ENCODE data around the gene CRYBA1. TPM values are rescaled to one million over a fixed set of nuclear protein-coding genes. Genes with fewer than 3 reads are reported as not detected.
A peak's percentile ranks its signal among the peaks of the same experiment; 100 is the strongest.
"Not testable (repeated sequence)": the region's sequence is repeated elsewhere in the genome, so short reads cannot be mapped to it uniquely, and the experiment has no call there.

The CRYBA1 gene, protein sequence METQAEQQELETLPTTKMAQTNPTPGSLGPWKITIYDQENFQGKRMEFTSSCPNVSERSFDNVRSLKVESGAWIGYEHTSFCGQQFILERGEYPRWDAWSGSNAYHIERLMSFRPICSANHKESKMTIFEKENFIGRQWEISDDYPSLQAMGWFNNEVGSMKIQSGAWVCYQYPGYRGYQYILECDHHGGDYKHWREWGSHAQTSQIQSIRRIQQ
- not detected for polyA plus RNA-seq

- Mint-ChIP-seq H3K36me3 (no peaks in the 10 kb centered on the region), H3K27me3 (ENCODE audit: low read depth in 3 of 3) (peaks cover 0 to 5% (median 0%) of the 10 kb centered on the region in 3 donors), H3K9me3 (no peaks in the 10 kb centered on the region), H3K4me1 (peaks cover 0 to 1% of the 10 kb centered on the region in 2 donors), H3K4me3 (no peak within 1 kb of the TSS), H3K27ac (peak within 1 kb of the TSS in 1 of 6 donors; percentile 69)
- no peak for DNase-seq
Observed at GRCh38 chr17:29246628-29247027, at the start of gene CRYBA1. TSS of gene CRYBA1 (plus strand) at chr17:29246859. CDS start at chr17:29246864, 5 bp downstream.

DNA sequence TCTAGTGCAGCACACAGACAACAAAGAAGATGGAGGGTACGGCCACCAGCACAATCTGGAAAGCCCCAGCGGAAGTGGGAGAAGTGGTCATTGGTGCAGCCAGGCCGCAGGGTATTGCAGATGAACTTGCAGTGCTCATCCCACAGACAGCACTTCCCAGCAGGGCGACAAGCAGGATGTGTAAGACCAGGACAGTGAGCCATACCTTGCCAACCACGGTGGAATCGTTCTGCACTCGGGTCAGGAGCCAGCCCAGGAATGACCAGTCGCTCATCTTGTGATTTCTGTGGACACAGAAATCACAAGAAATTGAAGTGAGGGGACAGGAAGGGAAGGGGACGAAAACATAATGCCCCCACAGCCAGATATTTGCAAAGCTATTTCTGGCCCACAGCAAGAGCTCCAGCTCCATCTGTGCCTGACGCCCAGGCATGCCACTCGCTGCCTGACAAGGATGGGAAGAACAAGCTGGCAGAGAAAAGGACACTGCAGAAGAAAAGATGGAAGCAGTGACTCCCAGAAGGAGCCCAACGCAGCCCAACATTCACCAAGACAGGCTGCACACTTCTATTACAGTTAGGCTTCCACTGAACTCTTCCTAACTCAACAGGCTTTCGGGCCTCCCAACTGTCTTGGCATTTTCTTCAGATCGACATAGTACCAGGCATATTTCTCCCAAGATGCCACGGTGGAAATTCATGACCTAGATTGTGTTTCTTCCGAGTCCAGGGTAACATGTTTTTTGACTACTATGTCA is 49.0 kb upstream of the CRYBA1 start:
- no peak for DNase-seq
- peaks cover 2 to 13% (median 9%) of the 10 kb centered on the region in 3 donors for H3K27me3 Mint-ChIP-seq (ENCODE audit: low read depth in 3 of 3)
- H3K4me1 Mint-ChIP-seq: no peaks in the 10 kb centered on the region
- no peak overlapping the region for H3K27ac Mint-ChIP-seq
- H3K4me3 Mint-ChIP-seq: no peak overlapping the region
- no peaks in the 10 kb centered on the region for H3K9me3 Mint-ChIP-seq
- H3K36me3 Mint-ChIP-seq: no peaks in the 10 kb centered on the region

- H3K4me3 Mint-ChIP-seq, H3K9me3 Mint-ChIP-seq, H3K36me3 Mint-ChIP-seq, DNase-seq, H3K4me1 Mint-ChIP-seq, H3K27ac Mint-ChIP-seq: not testable (repeated sequence)
- peaks cover 0 to 12% (median 2%) of the 10 kb centered on the region in 3 donors for H3K27me3 Mint-ChIP-seq (ENCODE audit: low read depth in 3 of 3)
Observed at GRCh38 chr17:29204068-29204804, 42.4 kb upstream of the CRYBA1 start.

DNA sequence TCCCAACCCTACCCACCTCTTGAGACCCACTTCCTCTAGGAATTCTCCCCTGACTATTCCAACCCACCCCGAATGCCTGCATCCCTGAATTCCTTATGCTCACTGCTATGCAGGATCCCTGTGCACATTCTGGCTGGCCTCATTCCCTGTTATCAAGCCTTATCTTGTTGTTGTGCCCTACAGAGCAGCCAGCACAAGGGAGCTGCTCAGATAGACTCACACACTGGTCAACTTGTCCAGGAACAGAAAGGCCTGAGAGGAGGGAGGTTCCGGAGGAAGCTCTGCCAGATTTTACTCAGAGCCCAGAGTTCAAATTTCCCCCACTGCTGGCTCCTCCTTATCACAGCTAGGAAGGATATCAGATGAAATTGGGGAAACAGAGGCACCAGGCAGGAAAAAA is 41.6 kb upstream of the CRYBA1 start:
- no peaks in the 10 kb centered on the region for H3K4me1 Mint-ChIP-seq
- no peaks in the 10 kb centered on the region for H3K9me3 Mint-ChIP-seq
- H3K27me3 Mint-ChIP-seq (ENCODE audit: low read depth in 3 of 3): peaks cover 0 to 12% (median 2%) of the 10 kb centered on the region in 3 donors
- no peak for DNase-seq
- no peaks in the 10 kb centered on the region for H3K36me3 Mint-ChIP-seq
- no peak overlapping the region for H3K27ac Mint-ChIP-seq
- no peak overlapping the region for H3K4me3 Mint-ChIP-seq

GRCh38 chr17:29207975-29208374 is 38.7 kb upstream of the CRYBA1 start:
- no peak for DNase-seq
- no peak overlapping the region for H3K27ac Mint-ChIP-seq
- H3K27me3 Mint-ChIP-seq (ENCODE audit: low read depth in 3 of 3): peaks cover 0 to 11% (median 0%) of the 10 kb centered on the region in 3 donors
- H3K9me3 Mint-ChIP-seq: no peaks in the 10 kb centered on the region
- H3K36me3 Mint-ChIP-seq: no peaks in the 10 kb centered on the region
- H3K4me3 Mint-ChIP-seq: no peak overlapping the region
- no peaks in the 10 kb centered on the region for H3K4me1 Mint-ChIP-seq

- no peaks in the 10 kb centered on the region for H3K36me3 Mint-ChIP-seq
Observed at GRCh38 chr17:29209073-29209472, 37.6 kb upstream of the CRYBA1 start.

GRCh38 chr17:29210879-29211278 is 35.8 kb upstream of the CRYBA1 start:
- DNase-seq: no peak
- no peak overlapping the region for H3K27ac Mint-ChIP-seq
- no peaks in the 10 kb centered on the region for H3K4me1 Mint-ChIP-seq
- H3K27me3 Mint-ChIP-seq (ENCODE audit: low read depth in 3 of 3): peaks cover 0 to 4% (median 3%) of the 10 kb centered on the region in 3 donors
- H3K4me3 Mint-ChIP-seq: no peak overlapping the region
- H3K9me3 Mint-ChIP-seq: no peaks in the 10 kb centered on the region
- H3K36me3 Mint-ChIP-seq: no peaks in the 10 kb centered on the region

More at GRCh38 chr17:29209073-29209472, 37.6 kb upstream of the CRYBA1 start:
- H3K4me3 Mint-ChIP-seq: no peak overlapping the region
- H3K9me3 Mint-ChIP-seq: no peaks in the 10 kb centered on the region
- peaks cover 0 to 11% (median 0%) of the 10 kb centered on the region in 3 donors for H3K27me3 Mint-ChIP-seq (ENCODE audit: low read depth in 3 of 3)
- no peak for DNase-seq
- no peaks in the 10 kb centered on the region for H3K4me1 Mint-ChIP-seq
- no peak overlapping the region for H3K27ac Mint-ChIP-seq

DNA sequence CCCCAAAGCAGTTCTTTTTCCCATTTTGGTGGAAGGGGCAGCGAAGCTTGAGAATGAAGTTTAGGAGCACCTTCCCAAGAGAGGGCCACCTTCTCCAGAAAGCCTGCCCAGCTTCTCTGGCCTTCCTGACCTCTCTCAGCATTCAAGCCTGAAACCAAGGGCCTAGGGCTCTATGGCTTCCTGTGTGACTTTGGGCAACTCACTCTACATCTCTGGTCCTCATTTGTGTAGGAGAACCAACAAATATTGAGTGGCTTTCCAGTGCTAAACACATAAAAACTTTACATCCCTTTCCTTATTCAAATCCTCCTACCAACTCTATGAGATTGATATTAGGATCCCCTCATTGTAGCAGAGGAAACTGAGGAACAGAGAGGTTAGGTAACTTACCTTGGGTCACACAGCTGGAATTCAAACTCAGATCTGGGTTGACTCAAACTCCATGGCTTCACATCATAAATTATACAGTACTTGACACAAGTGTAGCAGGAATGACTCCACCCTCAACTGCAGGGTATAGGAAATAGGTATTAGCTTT is 34.5 kb upstream of the CRYBA1 start:
- Mint-ChIP-seq H3K27me3 (ENCODE audit: low read depth in 3 of 3) (peaks cover 0 to 4% (median 3%) of the 10 kb centered on the region in 3 donors), H3K4me1 (no peaks in the 10 kb centered on the region), H3K27ac (no peak overlapping the region), H3K4me3 (no peak overlapping the region), H3K9me3 (no peaks in the 10 kb centered on the region), H3K36me3 (no peaks in the 10 kb centered on the region)
- DNase-seq: no peak

- H3K4me3 Mint-ChIP-seq: no peak overlapping the region
- no peak overlapping the region for H3K27ac Mint-ChIP-seq
- peaks cover 0 to 4% (median 3%) of the 10 kb centered on the region in 3 donors for H3K27me3 Mint-ChIP-seq (ENCODE audit: low read depth in 3 of 3)
- H3K36me3 Mint-ChIP-seq: no peaks in the 10 kb centered on the region
- H3K4me1 Mint-ChIP-seq: no peaks in the 10 kb centered on the region
- H3K9me3 Mint-ChIP-seq: no peaks in the 10 kb centered on the region
- no peak for DNase-seq
Observed at GRCh38 chr17:29212681-29213121, 34.0 kb upstream of the CRYBA1 start.

DNA sequence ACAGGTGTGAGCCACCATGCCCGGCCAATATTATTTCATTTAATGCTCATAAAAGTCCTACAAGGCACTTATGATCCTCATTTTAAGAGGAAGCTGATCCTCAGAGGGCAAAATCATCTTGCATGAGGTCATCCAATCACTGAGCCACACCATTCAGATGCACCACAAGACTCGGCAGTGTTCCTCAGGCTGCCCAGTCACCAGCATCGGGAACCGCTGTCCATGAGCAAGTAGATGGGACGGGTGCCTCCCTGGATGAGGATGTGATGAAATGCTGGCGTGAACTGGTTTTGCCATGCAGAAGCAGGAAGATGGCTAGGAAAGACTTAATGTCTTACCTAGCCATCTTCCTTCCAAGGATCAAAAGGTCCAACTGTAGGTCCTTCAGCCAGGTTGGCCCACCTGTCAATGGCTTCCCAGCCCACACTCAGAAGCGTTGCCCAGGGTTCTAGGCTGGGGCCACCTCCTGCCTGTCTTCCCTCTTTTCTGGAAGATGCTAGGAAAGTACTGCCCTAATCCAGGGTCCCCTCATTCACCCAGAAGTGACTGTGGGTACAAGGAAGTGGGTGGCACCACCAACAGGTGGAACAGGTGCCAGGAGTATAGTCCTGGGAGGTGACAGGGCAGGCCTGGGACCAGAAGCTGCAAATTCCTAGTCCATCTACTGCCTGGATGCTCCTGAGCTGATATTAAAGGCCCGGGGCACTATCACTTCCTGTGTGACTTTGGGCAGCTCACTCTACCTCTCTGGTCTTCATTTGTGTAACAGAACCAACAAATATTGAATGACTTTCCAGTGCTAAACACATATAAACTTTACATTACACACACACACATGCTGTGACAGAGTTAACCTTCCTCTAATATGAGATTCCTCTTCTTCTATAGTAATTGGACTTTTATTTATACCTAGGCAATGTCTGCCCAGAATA is 32.2 kb upstream of the CRYBA1 start:
- no peaks in the 10 kb centered on the region for H3K9me3 Mint-ChIP-seq
- peaks cover 3 to 5% of the 10 kb centered on the region in 2 donors for H3K4me1 Mint-ChIP-seq
- peaks cover 0 to 8% (median 5%) of the 10 kb centered on the region in 3 donors for H3K27me3 Mint-ChIP-seq (ENCODE audit: low read depth in 3 of 3)
- H3K27ac Mint-ChIP-seq: no peak overlapping the region
- H3K36me3 Mint-ChIP-seq: no peaks in the 10 kb centered on the region
- no peak for DNase-seq
- no peak overlapping the region for H3K4me3 Mint-ChIP-seq

DNA sequence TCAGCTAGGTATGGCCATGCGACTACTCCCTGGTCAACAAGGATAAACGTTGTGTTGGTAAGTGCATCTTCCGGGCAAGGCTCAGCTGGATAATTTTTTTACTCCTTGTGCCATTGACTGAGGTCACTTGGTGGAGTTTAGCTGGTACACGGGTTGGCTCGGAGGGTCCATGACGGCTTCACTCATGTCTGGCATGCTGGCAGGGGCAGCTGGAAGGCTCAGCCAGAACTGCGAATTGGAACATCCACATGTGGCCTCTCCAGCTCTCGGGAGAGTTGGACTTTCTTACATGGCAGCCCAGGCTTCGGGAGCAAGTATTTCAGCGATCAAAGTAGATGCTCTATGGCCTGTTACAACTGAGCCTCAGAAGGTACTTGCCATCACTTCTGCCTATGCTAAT is 31.5 kb upstream of the CRYBA1 start:
- Mint-ChIP-seq H3K27ac (no peak overlapping the region), H3K27me3 (ENCODE audit: low read depth in 3 of 3) (peaks cover 0 to 8% (median 5%) of the 10 kb centered on the region in 3 donors)

GRCh38 chr17:29215717-29216116 is 30.9 kb upstream of the CRYBA1 start:
- Mint-ChIP-seq H3K27ac (no peak overlapping the region), H3K9me3 (no peaks in the 10 kb centered on the region), H3K4me1 (peaks cover 6 to 8% of the 10 kb centered on the region in 2 donors), H3K36me3 (no peaks in the 10 kb centered on the region), H3K27me3 (ENCODE audit: low read depth in 3 of 3) (peaks cover 0 to 8% (median 5%) of the 10 kb centered on the region in 3 donors), H3K4me3 (no peak overlapping the region)
- no peak for DNase-seq

More for the DNA sequence above, 31.5 kb upstream of the CRYBA1 start:
- Mint-ChIP-seq H3K9me3 (no peaks in the 10 kb centered on the region), H3K4me3 (no peak overlapping the region), H3K4me1 (peaks cover 6 to 8% of the 10 kb centered on the region in 2 donors), H3K36me3 (no peaks in the 10 kb centered on the region)
- no peak for DNase-seq

DNA sequence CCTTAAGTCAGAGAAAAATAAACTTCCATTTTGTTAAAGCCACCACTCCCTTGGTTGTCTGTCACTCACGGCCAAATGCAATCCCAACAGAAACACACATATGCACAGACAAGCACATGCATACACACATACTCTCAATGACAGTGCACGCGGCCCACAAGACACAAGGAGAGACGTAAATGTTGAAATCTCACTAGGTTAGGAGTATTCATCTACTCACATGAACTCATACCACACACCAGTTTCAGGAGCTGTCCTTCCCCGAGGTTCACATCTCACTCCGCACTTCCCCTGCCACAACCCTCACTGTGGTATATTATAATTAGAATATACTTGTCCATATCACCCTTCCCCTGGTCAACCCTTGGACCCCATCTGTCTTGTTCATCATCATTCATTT is 30.5 kb upstream of the CRYBA1 start:
- Mint-ChIP-seq H3K4me3 (no peak overlapping the region), H3K36me3 (no peaks in the 10 kb centered on the region), H3K9me3 (no peaks in the 10 kb centered on the region)

More for the DNA sequence above, 30.5 kb upstream of the CRYBA1 start:
- peaks cover 6 to 8% of the 10 kb centered on the region in 2 donors for H3K4me1 Mint-ChIP-seq
- H3K27me3 Mint-ChIP-seq (ENCODE audit: low read depth in 3 of 3): peaks cover 0 to 8% (median 5%) of the 10 kb centered on the region in 3 donors
- no peak overlapping the region for H3K27ac Mint-ChIP-seq
- DNase-seq: no peak

Data from immature natural killer cell (primary cell).